ENCODE data around the gene AKAP8L. TPM values are rescaled to one million over a fixed set of nuclear protein-coding genes. Genes with fewer than 3 reads are reported as not detected.

Gene AKAP8L
- total and polyA plus RNA-seq, 2 donors (not counting 1 experiment from before 2014, with no cell fraction given) = 18.0 to 87.0 TPM

- peaks cover 40% of the 10 kb centered on the region for H3K79me2 ChIP-seq (ENCODE audit: control insufficient read depth, insufficient read depth, low read length)
- TF ChIP-seq CTCF (conservative IDR thresholded peaks at IDR 0.05 in 1 of 2, IDR thresholded peaks at IDR 0.05 in 1 of 2; ENCODE audit: low read depth in 1 of 2, low read length in 2 of 2) (no peak), EZH2 (IDR thresholded peaks at IDR 0.05; ENCODE audit: low read length, missing control alignments) (no peak)
- no peak for DNase-seq (ENCODE audit: low read depth in 2 of 2)
- H3K9me3 ChIP-seq (ENCODE audit: control insufficient read depth, insufficient read depth, low read depth, low read length) = no peaks in the 10 kb centered on the region
- H3K27ac ChIP-seq (ENCODE audit: insufficient read depth, low read length) = peak overlapping the region; percentile 40
- peak overlapping the region; percentile 32 to 70 (median 57) for H3K4me3 ChIP-seq (replicated peaks in 1 of 4; ENCODE audit: control extremely low read depth in 1 of 4, insufficient read depth in 1 of 4, low read depth in 3 of 4, low read length in 4 of 4)
- peak overlapping the region; percentile 96 for H3K4me2 ChIP-seq (ENCODE audit: extremely low read depth, insufficient read depth, low read length)
- H3K4me1 ChIP-seq (ENCODE audit: control insufficient read depth, extremely low read depth, insufficient read depth, low read length) = peaks cover 5% of the 10 kb centered on the region
- no peaks in the 10 kb centered on the region for H4K20me1 ChIP-seq (ENCODE audit: control insufficient read depth, extremely low read depth, insufficient read depth, low read length)
- peak overlapping the region; percentile 24 for H2AFZ ChIP-seq (ENCODE audit: low read length)
- no peaks in the 10 kb centered on the region for H3K27me3 ChIP-seq (ENCODE audit: control insufficient read depth, insufficient read depth, low read length)
- peaks cover 17% of the 10 kb centered on the region for H3K36me3 ChIP-seq (ENCODE audit: control insufficient read depth, insufficient read depth, low read length)
- H3K9ac ChIP-seq (ENCODE audit: insufficient read depth, low read length) = no peak overlapping the region
Measured at GRCh38 chr19:15419413-15420025, 731 bp upstream of the AKAP8L start.

- TF ChIP-seq EZH2 (IDR thresholded peaks at IDR 0.05; ENCODE audit: low read length, missing control alignments) = no peak
- no peak for TF ChIP-seq CTCF (conservative IDR thresholded peaks at IDR 0.05 in 1 of 2, IDR thresholded peaks at IDR 0.05 in 1 of 2; ENCODE audit: low read depth in 1 of 2, low read length in 2 of 2)
- peak overlapping the region; percentile 87 to 96 (median 93) for H3K4me3 ChIP-seq (replicated peaks in 1 of 4; ENCODE audit: control extremely low read depth in 1 of 4, insufficient read depth in 1 of 4, low read depth in 3 of 4, low read length in 4 of 4)
- peaks cover 9% of the 10 kb centered on the region for H3K4me1 ChIP-seq (ENCODE audit: control insufficient read depth, extremely low read depth, insufficient read depth, low read length)
- H3K36me3 ChIP-seq (ENCODE audit: control insufficient read depth, insufficient read depth, low read length) = peaks cover 10% of the 10 kb centered on the region
- peak overlapping the region; percentile 92 for H3K27ac ChIP-seq (ENCODE audit: insufficient read depth, low read length)
- H2AFZ ChIP-seq (ENCODE audit: low read length) = peak overlapping the region; percentile 61
- no peaks in the 10 kb centered on the region for H3K9me3 ChIP-seq (ENCODE audit: control insufficient read depth, insufficient read depth, low read depth, low read length)
- H3K27me3 ChIP-seq (ENCODE audit: control insufficient read depth, insufficient read depth, low read length) = no peaks in the 10 kb centered on the region
- H3K79me2 ChIP-seq (ENCODE audit: control insufficient read depth, insufficient read depth, low read length) = peaks cover 52% of the 10 kb centered on the region
- peak overlapping the region; percentile 89 for H3K9ac ChIP-seq (ENCODE audit: insufficient read depth, low read length)
- H3K4me2 ChIP-seq (ENCODE audit: extremely low read depth, insufficient read depth, low read length) = peak overlapping the region; percentile 98
- peaks cover under 1% of the 10 kb centered on the region for H4K20me1 ChIP-seq (ENCODE audit: control insufficient read depth, extremely low read depth, insufficient read depth, low read length)
- DNase-seq (ENCODE audit: low read depth in 2 of 2) = peak; percentile 36
Measured at GRCh38 chr19:15418231-15418578, 583 bp downstream of the AKAP8L start.

- H3K27ac ChIP-seq (ENCODE audit: insufficient read depth, low read length) = peak overlapping the region; percentile 92
- peak overlapping the region; percentile 98 for H3K4me2 ChIP-seq (ENCODE audit: extremely low read depth, insufficient read depth, low read length)
- peaks cover 2% of the 10 kb centered on the region for H4K20me1 ChIP-seq (ENCODE audit: control insufficient read depth, extremely low read depth, insufficient read depth, low read length)
- peak in 1 of 2 donors; percentile 56 for DNase-seq (ENCODE audit: low read depth in 2 of 2)
- no peaks in the 10 kb centered on the region for H3K27me3 ChIP-seq (ENCODE audit: control insufficient read depth, insufficient read depth, low read length)
- no peak overlapping the region for H2AFZ ChIP-seq (ENCODE audit: low read length)
- TF ChIP-seq CTCF (conservative IDR thresholded peaks at IDR 0.05 in 1 of 2, IDR thresholded peaks at IDR 0.05 in 1 of 2; ENCODE audit: low read depth in 1 of 2, low read length in 2 of 2) (no peak), EZH2 (IDR thresholded peaks at IDR 0.05; ENCODE audit: low read length, missing control alignments) (no peak)
- H3K36me3 ChIP-seq (ENCODE audit: control insufficient read depth, insufficient read depth, low read length) = peaks cover 5% of the 10 kb centered on the region
- peaks cover 57% of the 10 kb centered on the region for H3K79me2 ChIP-seq (ENCODE audit: control insufficient read depth, insufficient read depth, low read length)
- peaks cover 12% of the 10 kb centered on the region for H3K4me1 ChIP-seq (ENCODE audit: control insufficient read depth, extremely low read depth, insufficient read depth, low read length)
- no peaks in the 10 kb centered on the region for H3K9me3 ChIP-seq (ENCODE audit: control insufficient read depth, insufficient read depth, low read depth, low read length)
- H3K4me3 ChIP-seq (replicated peaks in 1 of 4; ENCODE audit: control extremely low read depth in 1 of 4, insufficient read depth in 1 of 4, low read depth in 3 of 4, low read length in 4 of 4) = peak overlapping the region; percentile 87 to 96 (median 93)
- H3K9ac ChIP-seq (ENCODE audit: insufficient read depth, low read length) = peak overlapping the region; percentile 89
Measured at GRCh38 chr19:15417699-15418098, 1.1 kb downstream of the AKAP8L start.

Measured in fibroblast of lung (primary cell).